Brain microvascular endothelial cell (primary cell): ENCODE results near the gene MSI2.

Source experiments
- DNase-seq: peaks from one replicate; pipeline ENCODE4 v3.0.0-alpha.2; 2020
- H3K27ac ChIP-seq: fragments of 250-450 bp; sonication (Bioruptor Pico); 2 replicates; pipeline ENCODE4 v1.5.1; 2020; ENCODE audit warnings: mild to moderate bottlenecking, moderate library complexity
- H3K27me3 ChIP-seq: fragments of 250-450 bp; sonication (Bioruptor Pico); replicated peaks from 2 replicates; pipeline ENCODE4 v1.5.1; 2020; ENCODE audit warnings: mild to moderate bottlenecking
- H3K36me3 ChIP-seq: fragments of 250-450 bp; sonication (Bioruptor Pico); replicated peaks from 2 replicates; pipeline ENCODE4 v1.5.1; 2020; ENCODE audit warnings: mild to moderate bottlenecking
- H3K4me3 ChIP-seq: 2 replicates; pipeline ENCODE4 v1.5.1; 2011; ENCODE audit warnings: low read depth, mild to moderate bottlenecking, control low read depth, low read length, moderate library complexity
- CTCF ChIP-seq: IDR thresholded peaks from 2 replicates; pipeline ENCODE4 v1.5.1; 2011; ENCODE audit warnings: low read depth, mild to moderate bottlenecking, moderate library complexity, low read length, control low read depth, inconsistent platforms; ENCODE audit errors: missing control alignments
- in situ Hi-C: cut with HindIII; loops from 2 replicates; pipeline ENCODE4 v1.10.0; 2017; ENCODE audit warnings: low sequenced_read_pairs, low pct_ligation_motif_present

The MSI2 gene

GRCh38 chr17:57639381-57639780, 383.1 kb downstream of the MSI2 start:
- in situ Hi-C loops, result no loop called here
- H3K36me3 ChIP-seq, result no peaks in the 10 kb centered on the region

GRCh38 chr17:57640079-57640478, 383.8 kb downstream of the MSI2 start:
- TF ChIP-seq CTCF, result no peak
- Histone ChIP-seq H3K27ac (no peak overlapping the region), H3K27me3 (no peaks in the 10 kb centered on the region), H3K36me3 (no peaks in the 10 kb centered on the region), H3K4me3 (no peak overlapping the region)
- in situ Hi-C loops, result no loop called here
- no peak for DNase-seq

More at GRCh38 chr17:57639381-57639780, 383.1 kb downstream of the MSI2 start:
- Histone ChIP-seq H3K27ac (no peak overlapping the region), H3K27me3 (no peaks in the 10 kb centered on the region), H3K4me3 (no peak overlapping the region)
- TF ChIP-seq CTCF, result no peak
- DNase-seq, result no peak

- Histone ChIP-seq H3K27me3 (no peaks in the 10 kb centered on the region), H3K36me3 (no peaks in the 10 kb centered on the region), H3K27ac (no peak overlapping the region), H3K4me3 (no peak overlapping the region)
- no peak for TF ChIP-seq CTCF
- in situ Hi-C loops, result no loop called here
- DNase-seq, result no peak
These were observed 385.4 kb downstream of the MSI2 start for GRCh38 chr17:57641761-57642160.

- Histone ChIP-seq H3K36me3 (no peaks in the 10 kb centered on the region), H3K4me3 (no peak overlapping the region), H3K27ac (no peak overlapping the region), H3K27me3 (no peaks in the 10 kb centered on the region)
- TF ChIP-seq CTCF, result no peak
- DNase-seq, result no peak
- in situ Hi-C loops, result no loop called here
These were observed 386.7 kb downstream of the MSI2 start for GRCh38 chr17:57643062-57643461.

GRCh38 chr17:57644326-57644725, 388.0 kb downstream of the MSI2 start:
- H3K36me3 ChIP-seq, result no peaks in the 10 kb centered on the region
- no peak overlapping the region for H3K4me3 ChIP-seq
- no peak for TF ChIP-seq CTCF
- no peak for DNase-seq
- no peak overlapping the region for H3K27ac ChIP-seq
- no peaks in the 10 kb centered on the region for H3K27me3 ChIP-seq
- in situ Hi-C loops, result no loop called here

GRCh38 chr17:57645950-57646665, 389.8 kb downstream of the MSI2 start:
- no peaks in the 10 kb centered on the region for H3K27me3 ChIP-seq
- TF ChIP-seq CTCF, result no peak
- no peak overlapping the region for H3K4me3 ChIP-seq
- H3K27ac ChIP-seq, result no peak overlapping the region
- in situ Hi-C loops, result no loop called here
- no peaks in the 10 kb centered on the region for H3K36me3 ChIP-seq
- DNase-seq, result no peak
